GM23248 (cell line): ENCODE results near the gene NBR1. TPM values are rescaled to one million over a fixed set of nuclear protein-coding genes. Genes with fewer than 3 reads are reported as not detected.

Experiments
- DNase-seq: peaks from one replicate; pipeline ENCODE4 v3.0.0-alpha.2; 2015
- H2AFZ ChIP-seq: fragments of 200-600 bp; sonication (generic); 2 replicates; pipeline ENCODE4 v1.6.1; 2016; ENCODE audit warnings: antibody characterized with exemption
- H3F3A ChIP-seq: fragments of 200-600 bp; sonication (generic); 2 replicates; pipeline ENCODE4 v1.6.1; 2016; ENCODE audit warnings: mild to moderate bottlenecking, antibody characterized with exemption, mixed run types; ENCODE audit not compliant: insufficient read depth
- H3K27ac ChIP-seq: fragments of 200-600 bp; sonication (generic); 2 replicates; pipeline ENCODE4 v1.5.1; 2016; ENCODE audit warnings: mild to moderate bottlenecking
- H3K27me3 ChIP-seq: fragments of 200-600 bp; sonication (generic); replicated peaks from 2 replicates; pipeline ENCODE4 v1.6.1; 2016; ENCODE audit warnings: mild to moderate bottlenecking; ENCODE audit not compliant: insufficient read depth
- H3K36me3 ChIP-seq: fragments of 200-600 bp; sonication (generic); 2 replicates; pipeline ENCODE4 v1.6.1; 2016; ENCODE audit warnings: low read depth, mild to moderate bottlenecking
- H3K4me1 ChIP-seq: fragments of 200-600 bp; sonication (generic); 2 replicates; pipeline ENCODE4 v1.6.1; 2016; ENCODE audit warnings: mild to moderate bottlenecking; ENCODE audit not compliant: insufficient read depth
- H3K4me2 ChIP-seq: fragments of 200-600 bp; sonication (generic); one replicate; pipeline ENCODE4 v1.6.1; 2016; ENCODE audit warnings: mild to moderate bottlenecking; ENCODE audit not compliant: unreplicated experiment
- H3K4me3 ChIP-seq: fragments of 200-600 bp; sonication (generic); 2 replicates; pipeline ENCODE4 v1.5.1; 2016; ENCODE audit warnings: mild to moderate bottlenecking
- H3K79me2 ChIP-seq: fragments of 200-600 bp; sonication (generic); 2 replicates; pipeline ENCODE4 v1.6.1; 2016; ENCODE audit warnings: mild to moderate bottlenecking; ENCODE audit not compliant: insufficient read depth
- H3K9ac ChIP-seq: fragments of 200-600 bp; sonication (generic); 2 replicates; pipeline ENCODE4 v1.6.1; 2016; ENCODE audit warnings: mild to moderate bottlenecking
- H3K9me2 ChIP-seq: fragments of 200-600 bp; sonication (generic); 2 replicates; pipeline ENCODE4 v1.6.1; 2016; ENCODE audit warnings: mixed run types, mild to moderate bottlenecking, moderate library complexity; ENCODE audit not compliant: insufficient read depth
- H3K9me3 ChIP-seq: fragments of 200-600 bp; sonication (generic); one replicate; pipeline ENCODE4 v1.6.1; 2017; ENCODE audit warnings: low read depth
- H4K20me1 ChIP-seq: fragments of 200-600 bp; sonication (generic); 2 replicates; pipeline ENCODE4 v1.6.0; 2016; ENCODE audit not compliant: insufficient read depth
- EZH2 ChIP-seq: fragments of 200-600 bp; sonication (generic); IDR thresholded peaks from 2 replicates; pipeline ENCODE4 v1.6.1; 2018; ENCODE audit warnings: antibody characterized with exemption, mild to moderate bottlenecking; ENCODE audit not compliant: insufficient read depth, poor library complexity, severe bottlenecking
- EZH2phosphoT487 ChIP-seq: fragments of 200-600 bp; sonication (generic); IDR thresholded peaks from 2 replicates; pipeline ENCODE4 v1.6.1; 2018; ENCODE audit warnings: antibody characterized with exemption, moderate library complexity, mild to moderate bottlenecking, low read depth; ENCODE audit not compliant: insufficient read depth
- WGBS, 2 experiments: methylation state at CpG; one replicate each; pipeline ENCODE4 v1.1.6; 2015 to 2017; ENCODE audit warnings: low lambda C conversion rate in 2 of 2, low coverage in 1 of 2; ENCODE audit errors: missing lambda C conversion rate in 2 of 2; 5-methylcytosine and 5-hydroxymethylcytosine counted together
- in situ Hi-C: fragments of 300-500 bp; cut with MboI; formaldehyde crosslinking; loops from 2 replicates; pipeline ENCODE4 v1.15.0; 2020
- polyA plus RNA-seq: library from polyadenylated mRNA; unstranded; fragments of >200 nt; fragmentation: Nextera tagmentation; extraction: Ambion mirVana; gene quantifications from 2 replicates; pipeline ENCODE4 v1.2.1, GENCODE V29; 2016
- total RNA-seq: library from RNA; depleted of rRNA; stranded (reverse); fragments of >200 nt; shearing (Covaris generic); gene quantifications from 2 replicates; pipeline ENCODE4 v1.2.3, GENCODE V29; 2014

NBR1 gene
- total and polyA plus RNA-seq, 2 experiments from 2014 or later = 71.6 to 109 TPM

GRCh38 chr17:43219001-43219400 lies 48.0 kb downstream of the NBR1 start:
- Histone ChIP-seq H3K79me2 (no peaks in the 10 kb centered on the region), H2AFZ (no peak overlapping the region), H3K27me3 (no peaks in the 10 kb centered on the region), H4K20me1 (no peaks in the 10 kb centered on the region), H3K4me3 (no peak overlapping the region), H3K4me2 (no peak overlapping the region), H3K27ac (no peak overlapping the region), H3F3A (no peaks in the 10 kb centered on the region), H3K9me2 (no peaks in the 10 kb centered on the region), H3K9ac (no peak overlapping the region), H3K36me3 (peaks cover 5% of the 10 kb centered on the region; the same call in 1 of the 2 replicates), H3K9me3 (no peaks in the 10 kb centered on the region), H3K4me1 (no peaks in the 10 kb centered on the region)
- DNase-seq = no peak
- in situ Hi-C loops = loop anchor here (10.0 kb wide), 1 partner anchor 96 kb away; no protein-coding TSS in a partner anchor
- 98 to 100% methylated on average over 2 of the region's 2 CpGs for WGBS, 2 experiments
- TF ChIP-seq EZH2phosphoT487 (no peak), EZH2 (no peak)

- in situ Hi-C loops = loop anchor here (10.0 kb wide), 1 partner anchor 95 kb away; no protein-coding TSS in a partner anchor
- DNase-seq = no peak
- Histone ChIP-seq H2AFZ (no peak overlapping the region), H3K27ac (no peak overlapping the region), H3F3A (no peaks in the 10 kb centered on the region), H4K20me1 (no peaks in the 10 kb centered on the region), H3K79me2 (no peaks in the 10 kb centered on the region), H3K27me3 (no peaks in the 10 kb centered on the region), H3K9ac (no peak overlapping the region), H3K4me2 (no peak overlapping the region), H3K9me3 (no peaks in the 10 kb centered on the region), H3K9me2 (no peaks in the 10 kb centered on the region), H3K4me1 (no peaks in the 10 kb centered on the region), H3K4me3 (no peak overlapping the region), H3K36me3 (peaks cover 5% of the 10 kb centered on the region; the same call in 1 of the 2 replicates)
- WGBS, 2 experiments = 88 to 89% methylated on average over 8 of the region's 8 CpGs
- TF ChIP-seq EZH2phosphoT487 (no peak), EZH2 (no peak)
These were observed 48.8 kb downstream of the NBR1 start for GRCh38 chr17:43219746-43220380.

GRCh38 chr17:43220511-43221125 lies 49.6 kb downstream of the NBR1 start:
- Histone ChIP-seq H3K36me3 (peaks cover 5% of the 10 kb centered on the region; the same call in 1 of the 2 replicates), H3K27ac (no peak overlapping the region), H3K9me3 (no peaks in the 10 kb centered on the region), H4K20me1 (no peaks in the 10 kb centered on the region), H3K4me1 (no peaks in the 10 kb centered on the region), H2AFZ (no peak overlapping the region), H3K9me2 (no peaks in the 10 kb centered on the region), H3F3A (no peaks in the 10 kb centered on the region), H3K79me2 (no peaks in the 10 kb centered on the region), H3K9ac (no peak overlapping the region), H3K4me2 (no peak overlapping the region), H3K4me3 (no peak overlapping the region), H3K27me3 (no peaks in the 10 kb centered on the region)
- WGBS, 2 experiments = 89 to 93% methylated on average over 9 of the region's 9 CpGs
- in situ Hi-C loops = no loop called here
- TF ChIP-seq EZH2 = no peak
- TF ChIP-seq EZH2phosphoT487 = no peak
- no peak for DNase-seq

GRCh38 chr17:43224146-43224705 lies 53.2 kb downstream of the NBR1 start:
- in situ Hi-C loops = no loop called here
- no peak for DNase-seq

More at GRCh38 chr17:43224146-43224705, 53.2 kb downstream of the NBR1 start:
- Histone ChIP-seq H3K4me1 (no peaks in the 10 kb centered on the region), H3K79me2 (no peaks in the 10 kb centered on the region), H3F3A (no peaks in the 10 kb centered on the region), H3K9me3 (no peaks in the 10 kb centered on the region), H3K9ac (no peak overlapping the region), H2AFZ (no peak overlapping the region), H4K20me1 (no peaks in the 10 kb centered on the region), H3K9me2 (no peaks in the 10 kb centered on the region), H3K4me3 (no peak overlapping the region), H3K27me3 (no peaks in the 10 kb centered on the region), H3K4me2 (no peak overlapping the region), H3K27ac (no peak overlapping the region), H3K36me3 (0 out of 2 replicates have a peak, but pooled peaks cover under 1% of the 10 kb centered on the region)
- 88 to 91% methylated on average over 7 of the region's 7 CpGs for WGBS, 2 experiments
- TF ChIP-seq EZH2 (no peak), EZH2phosphoT487 (no peak)
